Uterus (tissue), 4 donors: ENCODE measurements around the gene HERC5. TPM values are rescaled to one million over a fixed set of nuclear protein-coding genes. Genes with fewer than 3 reads are reported as not detected.
"Not testable (repeated sequence)": the region's sequence is repeated elsewhere in the genome, so short reads cannot be mapped to it uniquely, and the experiment has no call there.

ENCODE experiments used
- DNase-seq, 2 donors: peaks; one replicate each; pipeline ENCODE4 v3.0.0-alpha.2; 2019 to 2020
- H3K27ac ChIP-seq, 2 donors: fragments of 200-600 bp; sonication (generic); 1 replicate in 1 of 2; 2 replicates in 1 of 2; pipeline ENCODE4 v1.5.1; 2016 to 2018
- H3K27me3 ChIP-seq, 2 donors: fragments of 200-600 bp; sonication (generic); one replicate each; pipeline ENCODE4 v1.5.1; 2018 to 2019; ENCODE audit warnings: control low read depth in 1 of 2
- H3K36me3 ChIP-seq, 2 donors: fragments of 200-600 bp; sonication (generic); one replicate each; pipeline ENCODE4 v1.5.1; 2019; ENCODE audit warnings: control low read depth in 1 of 2
- H3K4me1 ChIP-seq, 2 donors: fragments of 200-600 bp; sonication (generic); one replicate each; pipeline ENCODE4 v1.5.1; 2018 to 2019; ENCODE audit warnings: control low read depth in 1 of 2
- H3K4me3 ChIP-seq, 2 donors: fragments of 200-600 bp; sonication (generic); 1 replicate in 1 of 2; 2 replicates in 1 of 2; pipeline ENCODE4 v1.5.1; 2018 to 2019; ENCODE audit warnings: mild to moderate bottlenecking in 1 of 2
- H3K9me3 ChIP-seq, 2 donors: fragments of 200-600 bp; sonication (generic); one replicate each; pipeline ENCODE4 v1.5.1; 2019; ENCODE audit warnings: control low read depth in 1 of 2
- POLR2A ChIP-seq, 2 donors: fragments of 450-650 bp; IDR thresholded peaks; one replicate each; pipeline ENCODE4 v1.6.1; 2016; ENCODE audit warnings: antibody characterized with exemption in 2 of 2, mild to moderate bottlenecking in 1 of 2, moderate library complexity in 1 of 2
- intact Hi-C: fragments of 100-400 bp; cut with DNase I; formaldehyde crosslinking; loops from one replicate; pipeline ENCODE4 v1.15.1; 2023; ENCODE audit warnings: low total_unique reads
- total RNA-seq, 4 donors: library from RNA; depleted of rRNA in 3 of 4; stranded (reverse); fragments of >200 nt in 3 of 4; gene quantifications; one replicate each; pipeline versions ENCODE4 v1.1.0 to v1.2.4, GENCODE V29; 2014 to 2023
- TF ChIP-seq, protein P1 (sequence below), 4 experiments: fragments of 200-600 bp in 2 of 4; fragments of 450-650 bp in 2 of 4; sonication (generic) in 2 of 4; IDR thresholded peaks; one replicate each; pipeline ENCODE4 v1.5.1; 2016 to 2019; ENCODE audit warnings: antibody characterized with exemption in 4 of 4, mild to moderate bottlenecking in 2 of 4, moderate library complexity in 1 of 4
- donor health status: DM: yes; HTN: yes; CAD: no.

Gene HERC5
- total RNA-seq, 4 donors from 2014 or later: 4.3 to 23.7 (median 10.6) TPM

- no peak for DNase-seq
- Histone ChIP-seq H3K4me1 (no peaks in the 10 kb centered on the region), H3K27ac (no peak overlapping the region), H3K4me3 (no peak overlapping the region), H3K9me3 (no peaks in the 10 kb centered on the region), H3K36me3 (no peaks in the 10 kb centered on the region), H3K27me3 (no peaks in the 10 kb centered on the region)
- no peak for TF ChIP-seq POLR2A (IDR thresholded peaks at IDR 0.05)
- TF ChIP-seq, protein P1, sequence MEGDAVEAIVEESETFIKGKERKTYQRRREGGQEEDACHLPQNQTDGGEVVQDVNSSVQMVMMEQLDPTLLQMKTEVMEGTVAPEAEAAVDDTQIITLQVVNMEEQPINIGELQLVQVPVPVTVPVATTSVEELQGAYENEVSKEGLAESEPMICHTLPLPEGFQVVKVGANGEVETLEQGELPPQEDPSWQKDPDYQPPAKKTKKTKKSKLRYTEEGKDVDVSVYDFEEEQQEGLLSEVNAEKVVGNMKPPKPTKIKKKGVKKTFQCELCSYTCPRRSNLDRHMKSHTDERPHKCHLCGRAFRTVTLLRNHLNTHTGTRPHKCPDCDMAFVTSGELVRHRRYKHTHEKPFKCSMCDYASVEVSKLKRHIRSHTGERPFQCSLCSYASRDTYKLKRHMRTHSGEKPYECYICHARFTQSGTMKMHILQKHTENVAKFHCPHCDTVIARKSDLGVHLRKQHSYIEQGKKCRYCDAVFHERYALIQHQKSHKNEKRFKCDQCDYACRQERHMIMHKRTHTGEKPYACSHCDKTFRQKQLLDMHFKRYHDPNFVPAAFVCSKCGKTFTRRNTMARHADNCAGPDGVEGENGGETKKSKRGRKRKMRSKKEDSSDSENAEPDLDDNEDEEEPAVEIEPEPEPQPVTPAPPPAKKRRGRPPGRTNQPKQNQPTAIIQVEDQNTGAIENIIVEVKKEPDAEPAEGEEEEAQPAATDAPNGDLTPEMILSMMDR (IDR thresholded peaks at IDR 0.05): no peak
- intact Hi-C loops: no loop called here
Observed at GRCh38 chr4:88446124-88446523, 10.8 kb upstream of the HERC5 start.

- no peak for TF ChIP-seq POLR2A (IDR thresholded peaks at IDR 0.05)
- TF ChIP-seq, protein P1 (IDR thresholded peaks at IDR 0.05): no peak
- no peaks in the 10 kb centered on the region for H3K36me3 ChIP-seq
- DNase-seq: no peak
- intact Hi-C loops: no loop called here
- no peak overlapping the region for H3K4me3 ChIP-seq
- no peaks in the 10 kb centered on the region for H3K27me3 ChIP-seq
- H3K4me1 ChIP-seq: no peaks in the 10 kb centered on the region
- H3K27ac ChIP-seq: no peak overlapping the region
- H3K9me3 ChIP-seq: no peaks in the 10 kb centered on the region
Observed at GRCh38 chr4:88447371-88448095, 9.4 kb upstream of the HERC5 start.

GRCh38 chr4:88448211-88448765 lies 8.6 kb upstream of the HERC5 start:
- DNase-seq, intact Hi-C loops, H3K4me3 ChIP-seq: not testable (repeated sequence)

DNA sequence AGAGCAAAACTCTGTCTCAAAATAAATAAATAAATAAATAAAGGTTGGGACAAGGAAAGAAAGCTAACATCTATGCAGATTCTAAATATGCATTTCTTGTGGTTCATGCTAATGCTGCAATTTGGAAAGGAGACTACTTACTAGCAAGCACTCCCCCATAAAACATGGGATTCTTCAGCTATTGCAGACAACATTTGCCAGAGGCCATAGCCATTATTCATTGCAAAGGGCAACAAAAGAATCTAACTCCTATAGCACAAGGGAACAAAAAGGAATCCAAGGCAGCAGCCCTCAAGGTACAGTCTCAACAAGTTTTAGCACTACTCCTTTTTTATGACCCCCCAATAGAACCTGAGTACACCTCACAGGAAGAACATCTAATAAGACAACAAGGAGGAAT lies 8.0 kb upstream of the HERC5 start:
- Histone ChIP-seq H3K9me3 (no peaks in the 10 kb centered on the region), H3K4me1 (no peaks in the 10 kb centered on the region), H3K27me3 (no peaks in the 10 kb centered on the region), H3K27ac (no peak overlapping the region), H3K4me3 (no peak overlapping the region), H3K36me3 (no peaks in the 10 kb centered on the region)
- no peak for DNase-seq
- TF ChIP-seq, protein P1 (IDR thresholded peaks at IDR 0.05): no peak
- TF ChIP-seq POLR2A (IDR thresholded peaks at IDR 0.05): no peak
- intact Hi-C loops: no loop called here

More at GRCh38 chr4:88448211-88448765, 8.6 kb upstream of the HERC5 start:
- not testable (repeated sequence) for H3K36me3 ChIP-seq, H3K27ac ChIP-seq, H3K27me3 ChIP-seq, H3K4me1 ChIP-seq, H3K9me3 ChIP-seq

DNA sequence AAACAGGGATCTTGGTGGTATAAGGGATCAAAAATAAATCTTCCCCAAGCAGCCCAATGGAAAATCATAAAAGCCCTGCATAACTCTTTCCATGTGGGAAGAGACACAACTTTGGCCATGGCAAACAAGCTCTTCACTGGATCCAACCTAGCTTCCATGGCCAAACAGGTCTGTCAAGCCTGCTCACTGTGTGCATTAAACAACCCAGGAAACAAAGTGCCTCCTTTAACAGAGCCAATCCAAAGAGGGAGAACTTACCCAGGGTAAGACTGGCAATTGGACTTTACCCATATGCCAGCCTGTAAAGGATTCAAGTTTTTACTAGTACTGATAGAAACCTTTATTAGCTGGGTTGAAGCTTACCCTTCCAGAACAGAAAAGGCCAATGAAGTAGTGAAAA lies 7.6 kb upstream of the HERC5 start:
- H3K27me3 ChIP-seq: no peaks in the 10 kb centered on the region
- TF ChIP-seq POLR2A (IDR thresholded peaks at IDR 0.05): no peak
- TF ChIP-seq, protein P1 (IDR thresholded peaks at IDR 0.05): no peak
- no peaks in the 10 kb centered on the region for H3K4me1 ChIP-seq
- intact Hi-C loops: no loop called here
- DNase-seq: no peak
- H3K9me3 ChIP-seq: no peaks in the 10 kb centered on the region
- no peaks in the 10 kb centered on the region for H3K36me3 ChIP-seq
- H3K4me3 ChIP-seq: no peak overlapping the region
- H3K27ac ChIP-seq: no peak overlapping the region
